ENCODE data around the gene AZIN2.
"Not testable (repeated sequence)": the region's sequence is repeated elsewhere in the genome, so short reads cannot be mapped to it uniquely, and the experiment has no call there.

AZIN2 gene

DNA sequence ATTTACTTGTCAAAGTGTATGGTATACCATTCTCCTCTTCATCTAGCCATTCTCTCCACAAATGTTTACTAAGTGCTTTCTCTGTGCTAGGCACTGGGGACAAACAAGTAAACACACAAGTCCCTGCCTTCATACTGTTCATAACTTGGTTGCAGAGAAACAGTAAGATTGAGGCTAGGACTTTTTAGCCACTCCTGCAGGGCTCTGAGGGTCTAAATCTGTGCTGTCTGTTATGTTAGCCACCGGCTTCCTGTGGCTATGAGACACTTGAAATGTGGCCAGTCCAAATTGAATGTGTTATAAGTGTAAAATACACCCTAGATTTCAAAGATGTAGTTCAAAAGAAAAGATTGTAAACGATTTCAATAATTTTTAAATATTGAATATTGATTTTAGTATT lies 50.2 kb downstream of the AZIN2 start:
- H3K4me3 ChIP-seq (ENCODE audit: low read depth, low read length), result no peak overlapping the region
- TF ChIP-seq, protein P1, sequence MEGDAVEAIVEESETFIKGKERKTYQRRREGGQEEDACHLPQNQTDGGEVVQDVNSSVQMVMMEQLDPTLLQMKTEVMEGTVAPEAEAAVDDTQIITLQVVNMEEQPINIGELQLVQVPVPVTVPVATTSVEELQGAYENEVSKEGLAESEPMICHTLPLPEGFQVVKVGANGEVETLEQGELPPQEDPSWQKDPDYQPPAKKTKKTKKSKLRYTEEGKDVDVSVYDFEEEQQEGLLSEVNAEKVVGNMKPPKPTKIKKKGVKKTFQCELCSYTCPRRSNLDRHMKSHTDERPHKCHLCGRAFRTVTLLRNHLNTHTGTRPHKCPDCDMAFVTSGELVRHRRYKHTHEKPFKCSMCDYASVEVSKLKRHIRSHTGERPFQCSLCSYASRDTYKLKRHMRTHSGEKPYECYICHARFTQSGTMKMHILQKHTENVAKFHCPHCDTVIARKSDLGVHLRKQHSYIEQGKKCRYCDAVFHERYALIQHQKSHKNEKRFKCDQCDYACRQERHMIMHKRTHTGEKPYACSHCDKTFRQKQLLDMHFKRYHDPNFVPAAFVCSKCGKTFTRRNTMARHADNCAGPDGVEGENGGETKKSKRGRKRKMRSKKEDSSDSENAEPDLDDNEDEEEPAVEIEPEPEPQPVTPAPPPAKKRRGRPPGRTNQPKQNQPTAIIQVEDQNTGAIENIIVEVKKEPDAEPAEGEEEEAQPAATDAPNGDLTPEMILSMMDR (IDR thresholded peaks at IDR 0.05; ENCODE audit: insufficient read depth, low read length, missing control alignments), result no peak
- ChIA-PET CTCF (interaction anchor here (7.9 kb wide), 1 partner anchor 10 kb away, joined by 168 read pairs; no protein-coding TSS in a partner anchor), POLR2A (no interaction called here)
- DNase-seq (ENCODE audit: low read depth, low spot score), result no peak

DNA sequence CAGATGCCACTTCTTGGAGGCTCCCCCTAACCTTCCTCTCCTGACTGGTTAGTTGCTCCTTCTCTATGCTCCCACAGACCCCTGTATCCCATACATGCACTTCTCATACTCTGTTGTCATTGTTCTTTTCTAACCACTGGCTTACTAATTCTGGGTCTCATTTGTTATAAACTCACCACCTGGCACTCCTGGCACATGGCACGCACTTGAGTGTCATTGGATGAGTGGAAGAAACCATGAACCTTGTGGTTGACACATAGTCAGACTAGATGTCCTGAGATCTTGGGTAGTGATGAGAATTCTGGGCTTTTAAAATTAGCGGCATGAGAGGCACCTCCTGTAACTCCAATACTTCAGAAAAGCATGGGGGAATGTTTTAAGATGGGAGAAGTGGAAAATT lies 51.6 kb downstream of the AZIN2 start:
- H3K4me3 ChIP-seq (ENCODE audit: low read depth, low read length), result no peak overlapping the region
- ChIA-PET POLR2A (no interaction called here), CTCF (no interaction called here)
- DNase-seq (ENCODE audit: low read depth, low spot score), result no peak
- TF ChIP-seq, protein P1 (IDR thresholded peaks at IDR 0.05; ENCODE audit: insufficient read depth, low read length, missing control alignments), result no peak

DNA sequence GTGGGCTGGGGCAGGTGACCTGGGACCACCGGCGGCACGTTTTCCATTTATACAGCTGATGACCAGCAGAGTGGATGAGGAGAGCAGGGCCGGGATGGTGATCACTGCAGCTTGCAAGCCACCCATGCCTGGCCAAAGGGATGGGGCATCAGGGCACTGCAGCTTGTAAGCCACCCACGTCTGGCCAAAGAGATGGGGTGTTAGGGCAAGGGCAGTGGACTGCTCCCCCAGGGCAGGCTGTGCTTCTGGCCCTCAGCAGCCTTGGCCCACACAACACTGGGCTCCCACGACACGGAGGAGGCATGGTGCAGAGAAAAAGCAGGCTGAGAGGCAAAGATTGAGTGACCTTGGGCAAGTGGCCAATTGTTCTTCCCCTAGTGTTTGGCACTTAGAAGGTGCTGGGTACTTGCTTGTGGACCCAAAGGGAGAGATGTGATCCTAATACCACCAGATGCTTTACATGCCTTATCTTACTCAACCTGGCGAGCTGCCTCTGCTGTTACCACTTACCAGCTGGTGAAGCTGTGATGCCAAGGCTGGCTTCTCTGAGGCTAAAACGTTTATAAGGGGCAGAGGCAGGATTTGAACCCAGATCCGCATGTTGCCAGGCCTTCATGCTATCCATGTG lies 52.6 kb downstream of the AZIN2 start:
- POLR2A ChIA-PET, result interaction anchor here (0.7 kb wide), 1 partner anchor 10 kb away, joined by 3 read pairs; no protein-coding TSS in a partner anchor

DNA sequence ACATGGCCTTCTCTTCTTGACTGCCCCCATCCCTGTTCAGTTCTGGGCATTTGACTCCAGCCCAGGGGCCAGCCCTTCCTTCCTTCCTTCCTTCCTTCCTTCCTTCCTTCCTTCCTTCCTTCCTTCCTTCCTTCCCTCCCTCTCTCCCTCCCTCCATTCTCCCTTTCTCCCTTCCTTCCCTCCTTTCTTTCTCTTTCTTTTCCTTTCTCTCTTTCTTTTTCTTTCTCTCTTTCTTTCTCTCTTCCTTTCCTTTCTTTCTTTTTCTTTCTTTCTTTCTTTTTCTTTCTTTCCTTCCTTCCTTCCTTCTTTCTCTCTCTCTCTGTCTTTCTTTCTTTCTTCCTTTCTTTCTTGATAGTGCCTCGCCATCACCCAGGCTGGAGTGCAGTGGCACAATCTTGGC lies 55.1 kb downstream of the AZIN2 start:
- DNase-seq (ENCODE audit: low read depth, low spot score); H3K4me3 ChIP-seq (ENCODE audit: low read depth, low read length); POLR2A ChIA-PET: not testable (repeated sequence)
- CTCF ChIA-PET, result interaction anchor here (1.2 to 13.7 kb wide), 4 partner anchors 9 to 160 kb away, joined by 4 to 168 read pairs (median 7); no protein-coding TSS in a partner anchor

More for the DNA sequence above, 52.6 kb downstream of the AZIN2 start:
- H3K4me3 ChIP-seq (ENCODE audit: low read depth, low read length), result no peak overlapping the region
- no peak for DNase-seq (ENCODE audit: low read depth, low spot score)
- CTCF ChIA-PET, result interaction anchor here (1.2 to 2.8 kb wide), 3 partner anchors 11 to 162 kb away, joined by 3 to 9 read pairs (median 6); no protein-coding TSS in a partner anchor
- TF ChIP-seq, protein P1 (IDR thresholded peaks at IDR 0.05; ENCODE audit: insufficient read depth, low read length, missing control alignments), result no peak

DNA sequence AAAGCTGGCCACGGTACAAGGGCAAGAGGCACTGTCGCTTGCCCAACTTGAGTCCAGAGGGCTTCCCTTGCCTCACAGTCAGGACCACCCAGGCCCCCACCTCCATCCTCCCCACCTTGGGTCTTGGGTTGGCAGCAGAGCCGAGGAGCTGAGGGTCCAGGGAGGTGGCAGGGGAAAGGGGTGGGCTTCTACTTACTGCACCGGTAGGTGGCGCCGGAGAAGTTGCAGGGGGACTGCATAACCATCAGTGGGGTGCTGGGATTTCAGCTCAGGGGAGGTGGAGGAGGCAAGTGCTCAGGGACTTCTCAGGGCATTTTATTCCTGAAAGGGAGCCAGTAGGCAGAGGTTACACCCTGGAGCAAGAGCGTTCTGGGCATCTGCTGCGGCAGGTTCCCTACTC lies 56.8 kb downstream of the AZIN2 start:
- ChIA-PET CTCF (interaction anchor here (0.7 to 13.7 kb wide), 7 partner anchors 9 to 333 kb away, joined by 3 to 168 read pairs (median 4); no protein-coding TSS in a partner anchor), POLR2A (no interaction called here)
- TF ChIP-seq, protein P1 (IDR thresholded peaks at IDR 0.05; ENCODE audit: insufficient read depth, low read length, missing control alignments), result peak; percentile 63

DNA sequence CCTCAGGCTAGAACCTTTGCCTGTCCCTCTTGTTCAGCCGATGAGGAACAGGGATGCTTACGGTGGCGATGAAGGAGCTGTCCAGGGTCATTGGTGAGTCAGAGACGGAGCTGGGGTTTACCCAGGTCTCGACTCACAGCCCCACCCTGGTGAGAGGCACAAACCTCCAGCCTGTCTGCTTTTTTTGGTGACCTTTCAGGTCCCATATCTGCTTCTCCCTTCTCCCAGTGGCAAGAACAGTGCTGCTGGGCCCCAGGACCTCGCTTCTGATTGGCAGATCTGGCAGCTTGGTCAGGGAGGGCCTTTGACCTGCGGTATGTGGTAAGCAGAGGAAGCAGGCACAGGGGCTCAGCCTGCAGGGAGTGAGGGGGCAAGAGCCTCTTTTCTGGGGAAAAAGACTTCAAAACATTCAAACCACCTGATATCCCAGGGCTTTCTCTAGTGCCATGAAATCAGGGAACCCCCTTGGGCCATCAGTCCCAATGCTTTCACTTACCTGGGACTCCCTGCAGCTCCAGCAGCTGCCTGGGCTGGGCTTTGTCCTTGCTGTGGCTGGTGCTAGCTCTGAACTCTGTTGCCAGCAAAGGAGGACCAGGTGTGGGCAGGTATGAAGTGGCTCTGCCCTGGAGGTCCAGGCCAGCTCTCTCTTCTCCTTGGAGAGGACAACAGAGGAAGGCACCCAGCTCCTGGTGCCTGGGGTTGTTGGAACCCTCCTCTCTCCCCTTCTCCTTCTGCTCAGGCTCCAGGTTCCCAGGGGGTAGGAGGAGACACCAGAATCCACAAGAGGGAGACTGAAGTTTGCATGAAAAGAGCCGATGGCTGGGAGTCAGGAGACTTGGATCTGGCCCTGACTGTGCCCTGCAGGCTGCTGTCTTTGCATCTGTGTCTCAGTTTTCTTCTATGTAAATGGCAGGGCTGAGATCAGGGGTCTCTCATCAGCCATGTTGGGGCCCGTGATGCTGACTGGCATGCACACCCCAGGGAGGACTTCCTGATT lies 59.5 kb downstream of the AZIN2 start:
- ChIA-PET POLR2A (interaction anchor here (0.6 to 0.7 kb wide), 2 partner anchors 11 kb away, joined by 3 read pairs; no protein-coding TSS in a partner anchor), CTCF (interaction anchor here (0.9 to 13.7 kb wide), 7 partner anchors 10 to 155 kb away, joined by 3 to 168 read pairs (median 5); no protein-coding TSS in a partner anchor)
- TF ChIP-seq, protein P1 (IDR thresholded peaks at IDR 0.05; ENCODE audit: insufficient read depth, low read length, missing control alignments), result peak; percentile 16
- DNase-seq (ENCODE audit: low read depth, low spot score), result no peak
- H3K4me3 ChIP-seq (ENCODE audit: low read depth, low read length), result no peak overlapping the region

More for the DNA sequence above, 56.8 kb downstream of the AZIN2 start:
- no peak for DNase-seq (ENCODE audit: low read depth, low spot score)
- H3K4me3 ChIP-seq (ENCODE audit: low read depth, low read length), result no peak overlapping the region

Measured in AG04449 (cell line).